GM23338 (cell line): Measurements from ENCODE around the gene SNAI1.

Experiments
- CREB1 ChIP-seq: fragments of 250-450 bp; sonication (Bioruptor Pico); IDR thresholded peaks from 2 replicates; pipeline ENCODE4 v1.5.0; 2020; ENCODE audit warnings: low read depth, mild to moderate bottlenecking, moderate library complexity
- CTCF ChIP-seq, 2 experiments: fragments of 200-600 bp in 1 of 2; sonication (generic) in 1 of 2; conservative IDR thresholded peaks; 2 replicates each; pipeline versions ENCODE4 v1.5.1 to v1.6.1; 2016 to 2017; ENCODE audit warnings: antibody characterized with exemption in 2 of 2, low read depth in 2 of 2, mild to moderate bottlenecking in 2 of 2, moderate library complexity in 1 of 2
- EZH2 ChIP-seq: fragments of 200-600 bp; sonication (generic); IDR thresholded peaks from one replicate; pipeline ENCODE4 v1.8.0; 2017; ENCODE audit warnings: antibody characterized with exemption, mild to moderate bottlenecking, low read depth; ENCODE audit not compliant: unreplicated experiment
- EZH2phosphoT487 ChIP-seq: fragments of 200-600 bp; sonication (generic); IDR thresholded peaks from one replicate; pipeline ENCODE4 v1.8.1; 2018; ENCODE audit warnings: antibody characterized with exemption; ENCODE audit not compliant: unreplicated experiment
- JUNB ChIP-seq: IDR thresholded peaks from one replicate; pipeline ENCODE4 v1.6.1; 2016; ENCODE audit warnings: antibody characterized with exemption; ENCODE audit not compliant: unreplicated experiment
- NANOG ChIP-seq: IDR thresholded peaks from 2 replicates; pipeline ENCODE4 v1.6.1; 2016; ENCODE audit warnings: antibody characterized with exemption, borderline replicate concordance
- POLR2AphosphoS5 ChIP-seq: IDR thresholded peaks from 2 replicates; pipeline ENCODE4 v1.6.1; 2016; ENCODE audit warnings: antibody characterized with exemption, low read depth
- REST ChIP-seq: IDR thresholded peaks from one replicate; pipeline ENCODE4 v1.6.1; 2018; ENCODE audit warnings: antibody characterized with exemption; ENCODE audit not compliant: unreplicated experiment
- STAT1 ChIP-seq: IDR thresholded peaks from one replicate; pipeline ENCODE4 v1.6.1; 2016; ENCODE audit warnings: antibody characterized with exemption; ENCODE audit not compliant: unreplicated experiment
- ZNF331 ChIP-seq: fragments of 250-450 bp; sonication (Bioruptor Pico); IDR thresholded peaks from 2 replicates; pipeline ENCODE4 v1.5.0; 2020; ENCODE audit warnings: low read depth, mild to moderate bottlenecking, moderate library complexity
- ZNF462 ChIP-seq: fragments of 250-450 bp; sonication (Bioruptor Pico); IDR thresholded peaks from 2 replicates; pipeline ENCODE4 v1.5.0; 2020; ENCODE audit warnings: mild to moderate bottlenecking, moderate library complexity

GRCh38 chr20:49970498-49970897, 12.3 kb upstream of the SNAI1 start:
- TF ChIP-seq EZH2, result no peak
- TF ChIP-seq REST, result no peak
- no peak for TF ChIP-seq POLR2AphosphoS5
- TF ChIP-seq JUNB, result no peak
- no peak for TF ChIP-seq CTCF (conservative IDR thresholded peaks at IDR 0.05; ENCODE audit: low read depth in 2 of 2)
- TF ChIP-seq ZNF462, result no peak
- TF ChIP-seq EZH2phosphoT487, result no peak
- TF ChIP-seq STAT1, result no peak
- TF ChIP-seq CREB1, result no peak
- no peak for TF ChIP-seq NANOG
- no peak for TF ChIP-seq ZNF331
